DOHH2 (cell line): ENCODE results near the gene MKKS.

Source experiments
- CTCF ChIP-seq: fragments of 200-600 bp; sonication (generic); IDR thresholded peaks from one replicate; pipeline ENCODE4 v1.5.1; 2014; ENCODE audit warnings: antibody characterized with exemption, mild to moderate bottlenecking, low read depth, low read length; ENCODE audit not compliant: poor library complexity, severe bottlenecking
- EZH2phosphoT487 ChIP-seq: fragments of 200-600 bp; sonication (generic); IDR thresholded peaks from 2 replicates; pipeline ENCODE4 v1.6.1; 2017; ENCODE audit warnings: borderline replicate concordance, mild to moderate bottlenecking, antibody characterized with exemption, low read length, moderate library complexity, mixed read lengths

GRCh38 chr20:10443936-10444335 lies 9.9 kb upstream of the MKKS start:
- TF ChIP-seq CTCF (no peak), EZH2phosphoT487 (no peak)
